Adipocyte (in vitro differentiated cells): Measurements from ENCODE around the gene SUPT4H1.

Experiments
- DNase-seq: peaks from one replicate; pipeline ENCODE4 v3.0.0-alpha.2; 2015; ENCODE audit warnings: low read depth
- H3K27me3 ChIP-seq: replicated peaks from 2 replicates; pipeline ENCODE4 v1.7.0; 2013; ENCODE audit warnings: mild to moderate bottlenecking, low read length, moderate library complexity; ENCODE audit not compliant: control insufficient read depth, insufficient read depth
- H3K36me3 ChIP-seq: 2 replicates; pipeline ENCODE4 v1.7.0; 2013; ENCODE audit warnings: low read length, mild to moderate bottlenecking, moderate library complexity; ENCODE audit not compliant: control insufficient read depth, insufficient read depth, severe bottlenecking
- H3K4me1 ChIP-seq: 2 replicates; pipeline ENCODE4 v1.7.0; 2013; ENCODE audit warnings: mild to moderate bottlenecking, low read length, moderate library complexity; ENCODE audit not compliant: control insufficient read depth, insufficient read depth
- H3K4me3 ChIP-seq: 2 replicates; pipeline ENCODE4 v1.7.0; 2013; ENCODE audit warnings: mild to moderate bottlenecking, low read length, moderate library complexity
- H3K9ac ChIP-seq: 2 replicates; pipeline ENCODE4 v1.7.0; 2013; ENCODE audit warnings: mild to moderate bottlenecking, low read length, moderate library complexity
- H3K9me3 ChIP-seq: 2 replicates; pipeline ENCODE4 v1.7.0; 2013; ENCODE audit warnings: mild to moderate bottlenecking, low read length, moderate library complexity; ENCODE audit not compliant: control insufficient read depth

The SUPT4H1 gene

GRCh38 chr17:58379511-58379824 is 27.5 kb upstream of the SUPT4H1 start:
- Histone ChIP-seq H3K9ac (no peak overlapping the region), H3K9me3 (no peaks in the 10 kb centered on the region), H3K27me3 (peaks cover 22% of the 10 kb centered on the region), H3K36me3 (no peaks in the 10 kb centered on the region), H3K4me1 (no peaks in the 10 kb centered on the region), H3K4me3 (no peak overlapping the region)
- DNase-seq, result no peak

- Histone ChIP-seq H3K4me3 (no peak overlapping the region), H3K9ac (no peak overlapping the region), H3K36me3 (no peaks in the 10 kb centered on the region), H3K27me3 (peaks cover 19% of the 10 kb centered on the region), H3K9me3 (no peaks in the 10 kb centered on the region), H3K4me1 (no peaks in the 10 kb centered on the region)
- DNase-seq, result no peak
These were observed 26.9 kb upstream of the SUPT4H1 start for GRCh38 chr17:58378733-58379510.

GRCh38 chr17:58377661-58378060 is 25.7 kb upstream of the SUPT4H1 start:
- no peaks in the 10 kb centered on the region for H3K4me1 ChIP-seq

DNA sequence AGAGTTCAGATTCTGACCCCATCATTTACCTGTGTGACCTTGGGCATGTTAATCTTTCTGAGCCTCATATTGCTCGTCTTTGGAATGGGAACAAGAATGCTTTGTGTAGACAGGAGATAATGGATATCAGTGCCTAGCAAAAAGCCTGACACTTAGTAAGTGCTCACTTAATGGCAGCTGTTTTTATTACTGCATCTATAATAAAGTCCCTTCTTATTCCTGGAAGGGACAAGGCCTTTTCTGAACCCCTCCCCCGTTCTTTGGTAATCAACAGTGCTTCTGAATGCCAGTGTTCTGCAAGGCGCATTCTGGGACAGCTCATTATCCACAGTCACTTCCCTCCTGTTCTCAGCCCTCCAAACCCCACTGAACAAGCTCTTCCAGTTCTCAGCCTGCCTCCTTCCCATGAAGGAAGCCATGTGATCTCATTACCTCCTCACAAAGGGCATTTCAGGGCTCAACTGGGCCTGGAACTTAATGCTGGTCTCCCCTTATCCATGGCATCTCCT is 25.1 kb upstream of the SUPT4H1 start:
- Histone ChIP-seq H3K36me3 (no peaks in the 10 kb centered on the region), H3K4me1 (no peaks in the 10 kb centered on the region), H3K4me3 (no peak overlapping the region), H3K9me3 (no peaks in the 10 kb centered on the region), H3K9ac (no peak overlapping the region), H3K27me3 (peaks cover 11% of the 10 kb centered on the region)
- DNase-seq, result no peak

More at GRCh38 chr17:58377661-58378060, 25.7 kb upstream of the SUPT4H1 start:
- H3K9me3 ChIP-seq, result no peaks in the 10 kb centered on the region
- H3K36me3 ChIP-seq, result no peaks in the 10 kb centered on the region
- H3K27me3 ChIP-seq, result peaks cover 13% of the 10 kb centered on the region
- H3K4me3 ChIP-seq, result no peak overlapping the region
- DNase-seq, result no peak
- H3K9ac ChIP-seq, result no peak overlapping the region

DNA sequence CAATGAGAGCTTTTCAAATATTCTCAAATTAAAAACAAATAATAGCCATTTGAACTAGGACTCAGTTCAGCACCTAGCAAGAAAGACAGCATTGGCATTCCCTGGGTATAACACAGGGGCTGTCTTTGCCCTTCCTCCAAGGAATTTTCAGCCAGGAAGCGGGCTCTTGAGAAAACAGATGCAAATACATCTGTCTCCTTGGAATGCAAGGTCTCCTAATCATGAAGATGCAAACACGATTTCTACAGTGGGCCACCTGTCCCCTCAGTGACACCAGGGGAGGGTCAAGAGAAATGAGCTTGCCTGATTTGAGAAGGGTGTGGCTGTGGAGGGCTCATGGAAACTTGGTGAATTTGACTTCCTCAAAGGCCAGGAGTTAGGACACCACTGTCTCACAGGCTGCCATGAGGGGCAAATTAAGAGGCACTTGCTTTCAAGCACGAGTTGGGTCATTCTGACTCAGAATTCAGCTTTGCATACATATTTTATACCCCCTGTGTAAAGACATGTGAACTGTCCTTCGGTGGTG is 24.5 kb upstream of the SUPT4H1 start:
- no peak overlapping the region for H3K4me3 ChIP-seq
- H3K4me1 ChIP-seq, result no peaks in the 10 kb centered on the region
- H3K36me3 ChIP-seq, result no peaks in the 10 kb centered on the region
- H3K9ac ChIP-seq, result no peak overlapping the region
- no peak for DNase-seq
- peaks cover 11% of the 10 kb centered on the region for H3K27me3 ChIP-seq
- no peaks in the 10 kb centered on the region for H3K9me3 ChIP-seq

- Histone ChIP-seq H3K4me1 (no peaks in the 10 kb centered on the region), H3K27me3 (peaks cover 14% of the 10 kb centered on the region), H3K9ac (no peak overlapping the region), H3K4me3 (no peak overlapping the region), H3K9me3 (no peaks in the 10 kb centered on the region), H3K36me3 (no peaks in the 10 kb centered on the region)
- DNase-seq, result no peak
These were observed 23.8 kb upstream of the SUPT4H1 start for GRCh38 chr17:58375811-58376210.

GRCh38 chr17:58375256-58375655 is 23.3 kb upstream of the SUPT4H1 start:
- H3K27me3 ChIP-seq, result peaks cover 16% of the 10 kb centered on the region
- H3K36me3 ChIP-seq, result no peaks in the 10 kb centered on the region
- H3K9me3 ChIP-seq, result no peaks in the 10 kb centered on the region
- H3K9ac ChIP-seq, result no peak overlapping the region
- DNase-seq, result no peak
- H3K4me1 ChIP-seq, result no peaks in the 10 kb centered on the region
- no peak overlapping the region for H3K4me3 ChIP-seq

GRCh38 chr17:58373923-58374322 is 21.9 kb upstream of the SUPT4H1 start:
- H3K9me3 ChIP-seq, result no peaks in the 10 kb centered on the region
- no peak overlapping the region for H3K9ac ChIP-seq
- H3K4me3 ChIP-seq, result no peak overlapping the region
- H3K27me3 ChIP-seq, result peaks cover 21% of the 10 kb centered on the region
- no peaks in the 10 kb centered on the region for H3K36me3 ChIP-seq
- H3K4me1 ChIP-seq, result no peaks in the 10 kb centered on the region
- no peak for DNase-seq

GRCh38 chr17:58373003-58373402 is 21.0 kb upstream of the SUPT4H1 start:
- Histone ChIP-seq H3K27me3 (peaks cover 20% of the 10 kb centered on the region), H3K9me3 (no peaks in the 10 kb centered on the region), H3K9ac (no peak overlapping the region), H3K36me3 (no peaks in the 10 kb centered on the region), H3K4me1 (no peaks in the 10 kb centered on the region), H3K4me3 (no peak overlapping the region)
- no peak for DNase-seq

GRCh38 chr17:58371300-58371950 is 19.4 kb upstream of the SUPT4H1 start:
- peaks cover 23% of the 10 kb centered on the region for H3K27me3 ChIP-seq
- H3K4me1 ChIP-seq, result no peaks in the 10 kb centered on the region
- H3K36me3 ChIP-seq, result no peaks in the 10 kb centered on the region
- no peak overlapping the region for H3K9ac ChIP-seq
- DNase-seq, result no peak
- H3K4me3 ChIP-seq, result no peak overlapping the region
- H3K9me3 ChIP-seq, result no peaks in the 10 kb centered on the region

DNA sequence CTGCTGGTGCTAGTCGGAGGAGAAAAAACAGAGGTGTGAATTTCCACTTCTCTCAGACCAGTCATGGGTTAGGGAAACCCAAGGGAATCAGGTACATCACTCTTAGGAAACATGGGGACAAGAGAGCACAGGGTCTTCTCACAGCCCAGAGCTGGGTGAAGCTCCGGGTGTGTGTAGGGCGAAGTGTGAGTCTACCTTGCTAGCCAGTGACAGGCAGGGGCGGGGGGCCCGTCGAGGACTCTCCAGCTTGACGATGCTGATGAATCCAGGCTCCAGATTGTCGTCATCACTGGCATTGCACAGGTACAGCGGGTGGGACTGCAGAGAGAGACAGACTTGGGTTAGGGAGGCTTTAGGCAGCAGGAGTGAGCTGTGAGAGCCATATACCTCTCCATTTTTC is 18.7 kb upstream of the SUPT4H1 start:
- no peak overlapping the region for H3K4me3 ChIP-seq
- no peaks in the 10 kb centered on the region for H3K36me3 ChIP-seq
- H3K27me3 ChIP-seq, result peaks cover 18% of the 10 kb centered on the region
- no peak for DNase-seq
- H3K4me1 ChIP-seq, result no peaks in the 10 kb centered on the region
- no peaks in the 10 kb centered on the region for H3K9me3 ChIP-seq
- H3K9ac ChIP-seq, result no peak overlapping the region
